Measurements from ENCODE around the gene CACNA2D3. TPM values are rescaled to one million over a fixed set of nuclear protein-coding genes. Genes with fewer than 3 reads are reported as not detected.

CACNA2D3 gene
- polyA plus RNA-seq, 3 donors = 8.3 to 21.5 (median 10.4) TPM

GRCh38 chr3:54520060-54520459 lies 397.7 kb downstream of the CACNA2D3 start:
- H3K4me3 Mint-ChIP-seq = no peak overlapping the region

GRCh38 chr3:54527521-54527920 lies 405.2 kb downstream of the CACNA2D3 start:
- Histone ChIP-seq H3K27me3 (ENCODE audit: control insufficient read depth in 2 of 2, insufficient read depth in 2 of 2, low read length in 2 of 2) (no peaks in the 10 kb centered on the region), H3K9me3 (replicated peaks in 1 of 2; ENCODE audit: control insufficient read depth in 1 of 2, insufficient read depth in 1 of 2, low read length in 2 of 2) (peaks cover 11 to 12% of the 10 kb centered on the region in 2 donors), H3K27ac (ENCODE audit: low read depth in 1 of 2, low read length in 2 of 2) (no peak overlapping the region), H4K20me1 (ENCODE audit: insufficient read depth, low read length) (no peaks in the 10 kb centered on the region), H3K4me3 (replicated peaks in 1 of 3; ENCODE audit: low read depth in 2 of 3, low read length in 3 of 3) (no peak overlapping the region), H3K4me2 (replicated peaks; ENCODE audit: extremely low read depth, low read length, poor library complexity, severe bottlenecking) (no peak overlapping the region), H2AFZ (ENCODE audit: insufficient read depth, low read depth, low read length, poor library complexity, severe bottlenecking) (no peak overlapping the region), H3K4me1 (ENCODE audit: control insufficient read depth in 1 of 2, insufficient read depth in 2 of 2, low read length in 2 of 2) (no peaks in the 10 kb centered on the region), H3K9ac (ENCODE audit: insufficient read depth, low read length, poor library complexity, severe bottlenecking) (no peak overlapping the region), H3K79me2 (ENCODE audit: insufficient read depth, low read length) (no peaks in the 10 kb centered on the region), H3K36me3 (replicated peaks in 1 of 2; ENCODE audit: control insufficient read depth in 1 of 2, insufficient read depth in 2 of 2, low read length in 2 of 2) (no peaks in the 10 kb centered on the region)
- H3K36me3 Mint-ChIP-seq = no peaks in the 10 kb centered on the region
- 74% methylated on average over 5 of the region's 5 CpGs for WGBS (ENCODE audit: insufficient coverage)
- H3K4me1 Mint-ChIP-seq = no peaks in the 10 kb centered on the region
- no peak for TF ChIP-seq CTCF (IDR thresholded peaks at IDR 0.05)
- H3K9me3 Mint-ChIP-seq = peaks cover 5 to 23% (median 7%) of the 10 kb centered on the region in 7 donors
- intact Hi-C loops (cut with micrococcal nuclease) = no loop called here
- peaks cover 0 to 3% (median 2%) of the 10 kb centered on the region in 3 donors for H3K27me3 Mint-ChIP-seq (ENCODE audit: low read depth in 3 of 3)
- DNase-seq = no peak
- no peak overlapping the region for H3K4me3 Mint-ChIP-seq
- H3K27ac Mint-ChIP-seq = no peak overlapping the region

More at GRCh38 chr3:54520060-54520459, 397.7 kb downstream of the CACNA2D3 start:
- no peak for DNase-seq
- no peaks in the 10 kb centered on the region for H3K27me3 ChIP-seq (ENCODE audit: control insufficient read depth in 2 of 2, insufficient read depth in 2 of 2, low read length in 2 of 2)
- no peaks in the 10 kb centered on the region for H3K36me3 ChIP-seq (replicated peaks in 1 of 2; ENCODE audit: control insufficient read depth in 1 of 2, insufficient read depth in 2 of 2, low read length in 2 of 2)
- WGBS (ENCODE audit: insufficient coverage) = 67% methylated on average over 2 of the region's 2 CpGs
- H3K4me1 ChIP-seq (ENCODE audit: control insufficient read depth in 1 of 2, insufficient read depth in 2 of 2, low read length in 2 of 2) = no peaks in the 10 kb centered on the region
- H3K27ac ChIP-seq (ENCODE audit: low read depth in 1 of 2, low read length in 2 of 2) = no peak overlapping the region
- H3K9me3 ChIP-seq (replicated peaks in 1 of 2; ENCODE audit: control insufficient read depth in 1 of 2, insufficient read depth in 1 of 2, low read length in 2 of 2) = peaks cover 0 to 15% of the 10 kb centered on the region in 2 donors
- intact Hi-C loops (cut with micrococcal nuclease) = no loop called here
- H2AFZ ChIP-seq (ENCODE audit: insufficient read depth, low read depth, low read length, poor library complexity, severe bottlenecking) = no peak overlapping the region
- peaks cover 0 to 19% (median 6%) of the 10 kb centered on the region in 7 donors for H3K9me3 Mint-ChIP-seq
- H3K9ac ChIP-seq (ENCODE audit: insufficient read depth, low read length, poor library complexity, severe bottlenecking) = no peak overlapping the region
- H3K79me2 ChIP-seq (ENCODE audit: insufficient read depth, low read length) = no peaks in the 10 kb centered on the region
- H3K27ac Mint-ChIP-seq = no peak overlapping the region
- H4K20me1 ChIP-seq (ENCODE audit: insufficient read depth, low read length) = no peaks in the 10 kb centered on the region
- H3K4me1 Mint-ChIP-seq = no peaks in the 10 kb centered on the region
- no peak for TF ChIP-seq CTCF (IDR thresholded peaks at IDR 0.05)
- H3K4me3 ChIP-seq (replicated peaks in 1 of 3; ENCODE audit: low read depth in 2 of 3, low read length in 3 of 3) = no peak overlapping the region
- no peaks in the 10 kb centered on the region for H3K36me3 Mint-ChIP-seq
- H3K4me2 ChIP-seq (replicated peaks; ENCODE audit: extremely low read depth, low read length, poor library complexity, severe bottlenecking) = no peak overlapping the region
- H3K27me3 Mint-ChIP-seq (ENCODE audit: low read depth in 3 of 3) = peaks cover 0 to 2% (median 0%) of the 10 kb centered on the region in 3 donors

Data from CD14-positive monocyte (primary cell).